Measurements from ENCODE around the gene NEURL1.

DNA sequence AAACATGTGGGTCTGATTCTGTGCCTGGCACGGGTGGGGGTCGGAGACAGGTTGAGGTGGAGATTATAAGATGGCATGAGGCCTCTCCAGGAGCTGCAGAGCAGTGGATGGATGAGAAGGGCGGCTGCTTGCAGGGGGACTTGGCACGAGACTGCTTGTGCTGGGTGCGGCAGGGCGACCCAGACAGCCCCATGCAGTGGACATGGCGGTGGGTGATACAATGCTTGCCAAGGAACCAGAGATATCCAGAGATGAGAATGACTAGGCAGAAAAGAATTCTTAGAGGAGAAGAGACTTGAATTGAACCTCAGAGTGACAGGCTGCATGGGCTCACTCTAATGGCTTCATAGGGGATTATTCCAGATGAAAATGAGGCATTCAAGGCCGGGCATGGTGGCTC lies 145.4 kb downstream of the NEURL1 start:
- TF ChIP-seq SIN3A (IDR thresholded peaks at IDR 0.05; ENCODE audit: borderline replicate concordance, insufficient read depth, low read length) (no peak), POLR2AphosphoS5 (IDR thresholded peaks at IDR 0.05; ENCODE audit: low read depth, low read length) (no peak), TAF1 (IDR thresholded peaks at IDR 0.05; ENCODE audit: borderline replicate concordance, insufficient read depth, low read length) (no peak)
